GM21423 (cell line): Measurements from ENCODE around the gene KCTD19.

Experiments
- ATAC-seq: cut with Tn5 transposase; IDR thresholded peaks from one replicate; pipeline ENCODE4 v1.9.1; 2021; ENCODE audit warnings: mild to moderate bottlenecking, moderate library complexity; ENCODE audit not compliant: unreplicated experiment

KCTD19 gene

GRCh38 chr16:67326115-67326471 lies 448 bp downstream of the KCTD19 start:
- no peak for ATAC-seq

- no peak for ATAC-seq
Observed at GRCh38 chr16:67317853-67318252, 8.7 kb downstream of the KCTD19 start.

GRCh38 chr16:67312719-67313118 lies 13.8 kb downstream of the KCTD19 start:
- ATAC-seq = no peak

- peak; percentile 61 for ATAC-seq
Observed at GRCh38 chr16:67311607-67312488, 14.7 kb downstream of the KCTD19 start.

GRCh38 chr16:67310561-67310960 lies 16.0 kb downstream of the KCTD19 start:
- no peak for ATAC-seq

- no peak for ATAC-seq
Observed at GRCh38 chr16:67305216-67306071, 21.1 kb downstream of the KCTD19 start.

- no peak for ATAC-seq
Observed at GRCh38 chr16:67304020-67304419, 22.5 kb downstream of the KCTD19 start.

GRCh38 chr16:67302970-67303369 lies 23.6 kb downstream of the KCTD19 start:
- no peak for ATAC-seq

GRCh38 chr16:67302076-67302475 lies 24.5 kb downstream of the KCTD19 start:
- no peak for ATAC-seq

GRCh38 chr16:67301080-67301782 lies 25.3 kb downstream of the KCTD19 start:
- no peak for ATAC-seq

- ATAC-seq = no peak
Observed at GRCh38 chr16:67299269-67299668, 27.3 kb downstream of the KCTD19 start.

- no peak for ATAC-seq
Observed at GRCh38 chr16:67298277-67298676, 28.3 kb downstream of the KCTD19 start.

GRCh38 chr16:67296420-67296819 lies 30.1 kb downstream of the KCTD19 start:
- no peak for ATAC-seq

GRCh38 chr16:67294938-67295361 lies 31.6 kb downstream of the KCTD19 start:
- ATAC-seq = no peak

GRCh38 chr16:67294171-67294757 lies 32.3 kb downstream of the KCTD19 start:
- no peak for ATAC-seq

GRCh38 chr16:67291461-67291860 lies 35.1 kb downstream of the KCTD19 start:
- ATAC-seq = no peak

- ATAC-seq = no peak
Observed at GRCh38 chr16:67287960-67288359, 38.6 kb downstream of the KCTD19 start.

GRCh38 chr16:67286441-67287235 lies 39.9 kb downstream of the KCTD19 start:
- no peak for ATAC-seq

- no peak for ATAC-seq
Observed at GRCh38 chr16:67284699-67285646, 41.6 kb downstream of the KCTD19 start.
